HepG2 (cell line): Measurements from ENCODE around the gene MIF4GD. TPM values are rescaled to one million over a fixed set of nuclear protein-coding genes. Genes with fewer than 3 reads are reported as not detected.

Experiments
- BATF2 ChIP-seq: sonication (generic); formaldehyde crosslinking; IDR thresholded peaks from 2 replicates; pipeline ENCODE4 v1.8.0; 2022; ENCODE audit warnings: mild to moderate bottlenecking, missing genetic modification reagents, moderate library complexity
- CC2D1A ChIP-seq: sonication (generic); formaldehyde crosslinking; IDR thresholded peaks from 2 replicates; pipeline ENCODE4 v1.8.1; 2023; ENCODE audit warnings: mild to moderate bottlenecking, missing genetic modification reagents
- CCDC6 ChIP-seq: sonication (generic); formaldehyde crosslinking; IDR thresholded peaks from 2 replicates; pipeline ENCODE4 v1.8.1; 2022; ENCODE audit warnings: mild to moderate bottlenecking, missing genetic modification reagents, moderate library complexity
- FUBP1 ChIP-seq: sonication (generic); formaldehyde crosslinking; IDR thresholded peaks from 2 replicates; pipeline ENCODE4 v1.5.1; 2020; ENCODE audit warnings: missing genetic modification reagents, mild to moderate bottlenecking, borderline replicate concordance
- HNRNPH1 ChIP-seq: fragments of 200-400 bp; formaldehyde crosslinking; optimal IDR thresholded peaks from 2 replicates; pipeline ENCODE3; 2017; ENCODE audit warnings: mild to moderate bottlenecking, low read depth, low read length
- KDM1A ChIP-seq: IDR thresholded peaks from 2 replicates; pipeline ENCODE4 v1.6.1; 2016; ENCODE audit warnings: missing compliant biosample characterization
- KDM3A ChIP-seq: IDR thresholded peaks from 2 replicates; pipeline ENCODE4 v1.6.1; 2018; ENCODE audit warnings: low read depth, missing compliant biosample characterization
- PHB2 ChIP-seq: fragments of 450-650 bp; IDR thresholded peaks from 2 replicates; pipeline ENCODE4 v1.6.1; 2018; ENCODE audit not compliant: partially characterized antibody
- RNF219 ChIP-seq: sonication (generic); formaldehyde crosslinking; IDR thresholded peaks from 2 replicates; pipeline ENCODE4 v1.5.0; 2020; ENCODE audit warnings: mild to moderate bottlenecking, missing genetic modification reagents
- SETDB1 ChIP-seq: sonication (generic); formaldehyde crosslinking; IDR thresholded peaks from 2 replicates; pipeline ENCODE4 v1.5.1; 2020; ENCODE audit warnings: missing genetic modification reagents, mild to moderate bottlenecking, borderline replicate concordance
- SOX13 ChIP-seq, 3 experiments: fragments of 450-650 bp in 1 of 3; sonication (generic) in 1 of 3; formaldehyde crosslinking in 1 of 3; IDR thresholded peaks in 2 of 3; conservative IDR thresholded peaks in 1 of 3; 2 replicates each; pipeline versions ENCODE4 v1.5.0 to v1.6.1; 2016 to 2020; ENCODE audit warnings: antibody characterized with exemption in 1 of 3, mild to moderate bottlenecking in 1 of 3, missing compliant biosample characterization in 1 of 3, missing genetic modification reagents in 1 of 3, moderate library complexity in 1 of 3
- SRY ChIP-seq: sonication (generic); formaldehyde crosslinking; IDR thresholded peaks from 2 replicates; pipeline ENCODE4 v1.8.0; 2022; ENCODE audit warnings: mild to moderate bottlenecking, missing genetic modification reagents
- ZKSCAN8 ChIP-seq: IDR thresholded peaks from 2 replicates; pipeline ENCODE4 v1.6.1; 2016; ENCODE audit warnings: borderline replicate concordance, missing genetic modification reagents, missing compliant biosample characterization
- ZNF101 ChIP-seq: sonication (generic); formaldehyde crosslinking; IDR thresholded peaks from 2 replicates; pipeline ENCODE4 v1.4.0; 2020; ENCODE audit warnings: mild to moderate bottlenecking, low read depth, missing genetic modification reagents, borderline replicate concordance
- ZNF160 ChIP-seq: sonication (generic); formaldehyde crosslinking; IDR thresholded peaks from 2 replicates; pipeline ENCODE4 v1.8.0; 2022; ENCODE audit warnings: mild to moderate bottlenecking, inconsistent platforms, missing genetic modification reagents
- ZNF432 ChIP-seq: sonication (generic); formaldehyde crosslinking; IDR thresholded peaks from 2 replicates; pipeline ENCODE4 v1.5.0; 2020; ENCODE audit warnings: missing genetic modification reagents, mild to moderate bottlenecking, borderline replicate concordance
- ZNF567 ChIP-seq: sonication (generic); formaldehyde crosslinking; IDR thresholded peaks from 2 replicates; pipeline ENCODE4 v1.8.1; 2023; ENCODE audit warnings: mild to moderate bottlenecking, missing genetic modification reagents, borderline replicate concordance
- ZNF574 ChIP-seq: sonication (generic); formaldehyde crosslinking; IDR thresholded peaks from 2 replicates; pipeline ENCODE4 v1.4.0; 2020; ENCODE audit warnings: missing genetic modification reagents
- ZNF678 ChIP-seq: sonication (generic); formaldehyde crosslinking; IDR thresholded peaks from 2 replicates; pipeline ENCODE4 v1.4.0; 2020; ENCODE audit warnings: mild to moderate bottlenecking, missing genetic modification reagents
- ZNF772 ChIP-seq: sonication (generic); formaldehyde crosslinking; IDR thresholded peaks from 2 replicates; pipeline ENCODE4 v1.5.0; 2020; ENCODE audit warnings: mild to moderate bottlenecking, missing genetic modification reagents
- polyA plus RNA-seq, 8 experiments: library from polyadenylated mRNA; depleted of rRNA in 3 of 8; stranded (reverse) in 7 of 8; unstranded in 1 of 8; fragments of >200 nt; fragmentation: Illumina TruSeq in 4 of 8; extraction: Trizol in 4 of 8; gene quantifications; 2 replicates each; pipeline versions ENCODE4 v1.2.1 to v1.2.3, GENCODE V29; 2011 to 2016; ENCODE audit warnings: low read depth in 4 of 8, missing spikeins in 1 of 8, mixed read lengths in 1 of 8; ENCODE audit not compliant: insufficient read depth in 1 of 8
- total RNA-seq, 5 experiments: library from RNA; depleted of rRNA; stranded (reverse); fragments of >200 nt; fragmentation: Illumina TruSeq; extraction: Trizol; gene quantifications; 2 replicates each; pipeline ENCODE4 v1.2.3, GENCODE V29; 2016; ENCODE audit warnings: low read depth in 1 of 5

MIF4GD gene
- total and polyA plus RNA-seq, 2 of the 13 experiments (the other 11 are each of a cell fraction or from before 2014, with no cell fraction given), result 14.0 to 28.0 TPM

- TF ChIP-seq ZNF574 (no peak), ZNF772 (no peak; the same call in 1 of the 2 replicates), ZNF160 (no peak), CCDC6 (CRISPR knock-in tag) (no peak), RNF219 (CRISPR knock-in tag) (no peak), SRY (CRISPR knock-in tag) (no peak; the same call in 1 of the 2 replicates), ZNF432 (no peak), ZNF101 (no peak), BATF2 (CRISPR knock-in tag) (no peak), ZKSCAN8 (CRISPR knock-in tag) (no peak), KDM3A (CRISPR knock-in tag) (no peak), CC2D1A (CRISPR knock-in tag) (0 out of 2 replicates have a peak, but pooled peaks have one; percentile 52), ZNF678 (CRISPR knock-in tag) (0 out of 2 replicates have a peak, but pooled peaks have one; percentile 61), ZNF567 (CRISPR knock-in tag) (no peak), SETDB1 (CRISPR knock-in tag) (no peak), PHB2 (no peak), HNRNPH1 (no peak), FUBP1 (CRISPR knock-in tag) (no peak), SOX13 (IDR thresholded peaks at IDR 0.05) (no peak), SOX13 (CRISPR knock-in tag; conservative IDR thresholded peaks at IDR 0.05 in 1 of 2, IDR thresholded peaks at IDR 0.05 in 1 of 2) (no peak), KDM1A (CRISPR knock-in tag) (no peak)
Observed at GRCh38 chr17:75288770-75289114, 17.7 kb upstream of the MIF4GD start (continued).
